CD8-positive, alpha-beta memory T cell (primary cell): ENCODE data around the gene MLF2. TPM values are rescaled to one million over a fixed set of nuclear protein-coding genes. Genes with fewer than 3 reads are reported as not detected.
A peak's percentile ranks its signal among the peaks of the same experiment; 100 is the strongest.

Experiments used
- CTCF ChIA-PET: fragments of 350-600 bp; sonication (Branson Sonifier 250); formaldehyde crosslinking; loops from one replicate; lab custom pipeline; 2021; ENCODE audit warnings: antibody characterized with exemption; lab: Charles Lee
- POLR2A ChIA-PET: fragments of 350-600 bp; sonication (Branson Sonifier 250); formaldehyde crosslinking; loops from one replicate; lab custom pipeline; 2021; ENCODE audit warnings: antibody characterized with exemption; lab: Charles Lee
- DNase-seq, 5 donors: peaks; one replicate each; pipeline versions ENCODE4 v3.0.0 to v3.0.0-alpha.2; 2020 to 2022; ENCODE audit warnings: mixed read lengths in 1 of 5
- H3K27ac ChIP-seq: one replicate; pipeline ENCODE4 v1.7.0; 2013; ENCODE audit warnings: low read depth, mild to moderate bottlenecking, low read length, moderate library complexity
- H3K27me3 ChIP-seq: 2 replicates; pipeline ENCODE4 v1.7.0; 2013; ENCODE audit warnings: low read length, mild to moderate bottlenecking; ENCODE audit not compliant: insufficient read depth, poor library complexity, severe bottlenecking
- H3K36me3 ChIP-seq: 2 replicates; pipeline ENCODE4 v1.7.0; 2013; ENCODE audit warnings: mild to moderate bottlenecking, low read length, moderate library complexity; ENCODE audit not compliant: insufficient read depth
- H3K4me1 ChIP-seq: 2 replicates; pipeline ENCODE4 v1.7.0; 2013; ENCODE audit warnings: mild to moderate bottlenecking, low read length, moderate library complexity; ENCODE audit not compliant: insufficient read depth
- H3K4me3 ChIP-seq: 2 replicates; pipeline ENCODE4 v1.7.0; 2013; ENCODE audit warnings: mild to moderate bottlenecking, low read length
- H3K9me3 ChIP-seq: 2 replicates; pipeline ENCODE4 v1.7.0; 2013; ENCODE audit warnings: mild to moderate bottlenecking, low read length
- H3K27ac Mint-ChIP-seq, 8 donors: one replicate each; pipeline ENCODE4 v1.8.0; 2020 to 2021; ENCODE audit warnings: mixed read lengths in 8 of 8, mild to moderate bottlenecking in 6 of 8, inconsistent platforms in 3 of 8, moderate library complexity in 3 of 8
- H3K27me3 Mint-ChIP-seq, 2 donors: one replicate each; pipeline ENCODE4 v1.8.0; 2020 to 2021; ENCODE audit warnings: mixed read lengths in 2 of 2, mild to moderate bottlenecking in 1 of 2, moderate library complexity in 1 of 2
- H3K36me3 Mint-ChIP-seq, 3 donors: one replicate each; pipeline ENCODE4 v1.8.0; 2020 to 2021; ENCODE audit warnings: mixed read lengths in 3 of 3, inconsistent platforms in 1 of 3, mild to moderate bottlenecking in 1 of 3
- H3K4me1 Mint-ChIP-seq, 3 donors: one replicate each; pipeline ENCODE4 v1.8.0; 2020 to 2021; ENCODE audit warnings: mixed read lengths in 3 of 3, inconsistent platforms in 1 of 3, mild to moderate bottlenecking in 1 of 3
- H3K4me3 Mint-ChIP-seq, 7 donors: one replicate each; pipeline ENCODE4 v1.8.0; 2020 to 2021; ENCODE audit warnings: mixed read lengths in 7 of 7, mild to moderate bottlenecking in 6 of 7, moderate library complexity in 4 of 7, inconsistent platforms in 2 of 7
- H3K9me3 Mint-ChIP-seq, 5 donors: one replicate each; pipeline ENCODE4 v1.8.0; 2020 to 2022; ENCODE audit warnings: mixed read lengths in 5 of 5, mild to moderate bottlenecking in 3 of 5, moderate library complexity in 2 of 5, inconsistent platforms in 1 of 5
- polyA plus RNA-seq: library from polyadenylated mRNA; unstranded; fragments of 300-500 nt; fragmentation: Illumina TruSeq; gene quantifications from one replicate; pipeline ENCODE4 v1.2.3, GENCODE V29; 2021
- total RNA-seq, 2 experiments: library from RNA; stranded (reverse); gene quantifications; one replicate each; pipeline ENCODE4 v1.2.3, GENCODE V29; 2021

Gene MLF2
- total and polyA plus RNA-seq, 3 experiments from 2014 or later: 141 to 146 (median 141) TPM

- no peak for DNase-seq
- ChIA-PET CTCF (interaction anchor here (1.2 to 11.0 kb wide), 4 partner anchors 11 to 54 kb away, joined by 3 to 162 read pairs (median 6); partner anchors contain the start of gene MLF2), POLR2A (interaction anchor here (1.2 kb wide), 1 partner anchor 18 kb away, joined by 4 read pairs; no protein-coding TSS in a partner anchor)
- Mint-ChIP-seq H3K4me3 (peak overlapping the region; percentile 85 to 99 (median 91)), H3K27me3 (peaks cover 13 to 15% of the 10 kb centered on the region in 2 donors), H3K4me1 (peaks cover 63 to 85% (median 64%) of the 10 kb centered on the region in 3 donors), H3K9me3 (no peaks in the 10 kb centered on the region), H3K36me3 (peaks cover 0 to 18% (median 2%) of the 10 kb centered on the region in 3 donors), H3K27ac (peak overlapping the region; percentile 18 to 94 (median 88))
- H3K36me3 ChIP-seq: no peaks in the 10 kb centered on the region
- H3K27me3 ChIP-seq: no peaks in the 10 kb centered on the region
- no peak overlapping the region for H3K27ac ChIP-seq
- peak overlapping the region; percentile 40 for H3K4me3 ChIP-seq
- peaks cover 52% of the 10 kb centered on the region for H3K4me1 ChIP-seq
- no peaks in the 10 kb centered on the region for H3K9me3 ChIP-seq
Measured at GRCh38 chr12:6771509-6772330, 18.8 kb upstream of the MLF2 start.

GRCh38 chr12:6771091-6771495, 18.2 kb upstream of the MLF2 start:
- H3K4me1 ChIP-seq: peaks cover 51% of the 10 kb centered on the region
- H3K4me1 Mint-ChIP-seq: peaks cover 56 to 79% (median 58%) of the 10 kb centered on the region in 3 donors
- H3K4me3 ChIP-seq: no peak overlapping the region
- H3K4me3 Mint-ChIP-seq: peak overlapping the region in 3 of 7 donors; percentile 60 to 99 (median 93)
- peaks cover 0 to 13% (median 2%) of the 10 kb centered on the region in 3 donors for H3K36me3 Mint-ChIP-seq
- CTCF ChIA-PET: interaction anchor here (1.2 to 11.0 kb wide), 5 partner anchors 11 to 167 kb away, joined by 3 to 162 read pairs (median 5); partner anchors contain the start of gene MLF2
- H3K9me3 ChIP-seq: no peaks in the 10 kb centered on the region
- H3K27ac ChIP-seq: no peak overlapping the region
- H3K27me3 ChIP-seq: no peaks in the 10 kb centered on the region
- H3K36me3 ChIP-seq: no peaks in the 10 kb centered on the region
- peaks cover 13 to 15% of the 10 kb centered on the region in 2 donors for H3K27me3 Mint-ChIP-seq
- POLR2A ChIA-PET: no interaction called here
- DNase-seq: no peak
- no peaks in the 10 kb centered on the region for H3K9me3 Mint-ChIP-seq
- H3K27ac Mint-ChIP-seq: peak overlapping the region in 7 of 8 donors; percentile 29 to 94 (median 76)

- no peaks in the 10 kb centered on the region for H3K9me3 ChIP-seq
- H3K36me3 Mint-ChIP-seq: peaks cover 0 to 12% (median 2%) of the 10 kb centered on the region in 3 donors
- POLR2A ChIA-PET: no interaction called here
- no peak overlapping the region for H3K4me3 ChIP-seq
- H3K4me1 Mint-ChIP-seq: peaks cover 53 to 78% (median 57%) of the 10 kb centered on the region in 3 donors
- CTCF ChIA-PET: interaction anchor here (1.2 to 11.0 kb wide), 5 partner anchors 10 to 166 kb away, joined by 3 to 162 read pairs (median 3); partner anchors contain the start of gene MLF2
- H3K4me1 ChIP-seq: peaks cover 52% of the 10 kb centered on the region
- DNase-seq: no peak
- no peaks in the 10 kb centered on the region for H3K9me3 Mint-ChIP-seq
- H3K4me3 Mint-ChIP-seq: no peak overlapping the region
- no peaks in the 10 kb centered on the region for H3K36me3 ChIP-seq
- no peaks in the 10 kb centered on the region for H3K27me3 ChIP-seq
- no peak overlapping the region for H3K27ac ChIP-seq
- H3K27ac Mint-ChIP-seq: peak overlapping the region in 6 of 8 donors; percentile 26 to 90 (median 65)
- peaks cover 14 to 15% of the 10 kb centered on the region in 2 donors for H3K27me3 Mint-ChIP-seq
Measured at GRCh38 chr12:6770600-6770999, 17.7 kb upstream of the MLF2 start.

- no peaks in the 10 kb centered on the region for H3K36me3 ChIP-seq
- Mint-ChIP-seq H3K36me3 (peaks cover 0 to 10% (median 2%) of the 10 kb centered on the region in 3 donors), H3K27me3 (peaks cover 19% of the 10 kb centered on the region in 2 donors), H3K27ac (peak overlapping the region in 2 of 8 donors; percentile 51 to 64), H3K4me1 (peaks cover 53 to 78% (median 57%) of the 10 kb centered on the region in 3 donors), H3K9me3 (no peaks in the 10 kb centered on the region), H3K4me3 (peak overlapping the region in 2 of 7 donors; percentile 83 to 84)
- H3K27me3 ChIP-seq: no peaks in the 10 kb centered on the region
- POLR2A ChIA-PET: no interaction called here
- no peaks in the 10 kb centered on the region for H3K9me3 ChIP-seq
- H3K27ac ChIP-seq: no peak overlapping the region
- CTCF ChIA-PET: interaction anchor here (1.5 to 11.0 kb wide), 4 partner anchors 10 to 166 kb away, joined by 3 to 162 read pairs (median 5); partner anchors contain the start of gene MLF2
- no peak overlapping the region for H3K4me3 ChIP-seq
- DNase-seq: no peak
- peaks cover 53% of the 10 kb centered on the region for H3K4me1 ChIP-seq
Measured at GRCh38 chr12:6770094-6770493, 17.2 kb upstream of the MLF2 start.

GRCh38 chr12:6769666-6770065, 16.7 kb upstream of the MLF2 start:
- POLR2A ChIA-PET: no interaction called here

GRCh38 chr12:6768990-6769389, 16.0 kb upstream of the MLF2 start:
- peaks cover 53% of the 10 kb centered on the region for H3K4me1 ChIP-seq
- POLR2A ChIA-PET: no interaction called here
- Mint-ChIP-seq H3K4me1 (peaks cover 52 to 78% (median 58%) of the 10 kb centered on the region in 3 donors), H3K9me3 (no peaks in the 10 kb centered on the region), H3K27me3 (peaks cover 20 to 27% of the 10 kb centered on the region in 2 donors), H3K27ac (peak overlapping the region in 7 of 8 donors; percentile 19 to 88 (median 42)), H3K4me3 (peak overlapping the region in 5 of 7 donors; percentile 25 to 83 (median 32)), H3K36me3 (peaks cover 0 to 2% (median 0%) of the 10 kb centered on the region in 3 donors)
- no peak overlapping the region for H3K27ac ChIP-seq
- H3K27me3 ChIP-seq: no peaks in the 10 kb centered on the region
- CTCF ChIA-PET: interaction anchor here (11.0 kb wide), 1 partner anchor 14 kb away, joined by 162 read pairs; the partner anchor contains the start of gene MLF2
- no peak overlapping the region for H3K4me3 ChIP-seq
- no peak for DNase-seq
- no peaks in the 10 kb centered on the region for H3K36me3 ChIP-seq
- no peaks in the 10 kb centered on the region for H3K9me3 ChIP-seq

More at GRCh38 chr12:6769666-6770065, 16.7 kb upstream of the MLF2 start:
- H3K9me3 Mint-ChIP-seq: no peaks in the 10 kb centered on the region
- peaks cover 0 to 6% (median 0%) of the 10 kb centered on the region in 3 donors for H3K36me3 Mint-ChIP-seq
- no peak overlapping the region for H3K4me3 ChIP-seq
- H3K27ac Mint-ChIP-seq: peak overlapping the region in 5 of 8 donors; percentile 42 to 77 (median 58)
- peaks cover 51 to 78% (median 57%) of the 10 kb centered on the region in 3 donors for H3K4me1 Mint-ChIP-seq
- peaks cover 20 to 21% of the 10 kb centered on the region in 2 donors for H3K27me3 Mint-ChIP-seq
- DNase-seq: no peak
- no peak overlapping the region for H3K27ac ChIP-seq
- CTCF ChIA-PET: interaction anchor here (1.5 to 11.0 kb wide), 4 partner anchors 9 to 166 kb away, joined by 3 to 162 read pairs (median 5); partner anchors contain the start of gene MLF2
- H3K4me1 ChIP-seq: peaks cover 53% of the 10 kb centered on the region
- H3K4me3 Mint-ChIP-seq: peak overlapping the region in 2 of 7 donors; percentile 83 to 84
- no peaks in the 10 kb centered on the region for H3K27me3 ChIP-seq
- H3K9me3 ChIP-seq: no peaks in the 10 kb centered on the region
- no peaks in the 10 kb centered on the region for H3K36me3 ChIP-seq

GRCh38 chr12:6768437-6768914, 15.5 kb upstream of the MLF2 start:
- Histone ChIP-seq H3K36me3 (no peaks in the 10 kb centered on the region), H3K9me3 (no peaks in the 10 kb centered on the region), H3K27me3 (no peaks in the 10 kb centered on the region), H3K27ac (no peak overlapping the region), H3K4me1 (peaks cover 56% of the 10 kb centered on the region), H3K4me3 (no peak overlapping the region)
- ChIA-PET CTCF (interaction anchor here (4.1 kb wide), 2 partner anchors 8 to 15 kb away, joined by 42 to 63 read pairs; partner anchors contain the start of gene MLF2), POLR2A (no interaction called here)
- H3K36me3 Mint-ChIP-seq: peaks cover 0 to 2% (median 0%) of the 10 kb centered on the region in 3 donors
- H3K9me3 Mint-ChIP-seq: no peaks in the 10 kb centered on the region
- peak overlapping the region; percentile 26 to 84 (median 42) for H3K4me3 Mint-ChIP-seq
- peak overlapping the region in 6 of 8 donors; percentile 2 to 85 (median 40) for H3K27ac Mint-ChIP-seq
- DNase-seq: no peak
- peaks cover 53 to 76% (median 60%) of the 10 kb centered on the region in 3 donors for H3K4me1 Mint-ChIP-seq
- H3K27me3 Mint-ChIP-seq: peaks cover 19 to 27% of the 10 kb centered on the region in 2 donors
